Neuronal stem cell (in vitro differentiated cells): ENCODE measurements around the gene EGLN1.

Source experiments
- DNase-seq: peaks from one replicate; pipeline ENCODE4 v3.0.0-alpha.2; 2013; ENCODE audit warnings: low spot score
- H2AFZ ChIP-seq: one replicate; pipeline ENCODE4 v1.6.1; 2013; ENCODE audit warnings: mild to moderate bottlenecking, low read length, inconsistent platforms
- H2AK5ac ChIP-seq: 2 replicates; pipeline ENCODE4 v1.6.1; 2013; ENCODE audit warnings: low read depth, mild to moderate bottlenecking, inconsistent platforms, low read length, moderate library complexity, mixed read lengths
- H2BK120ac ChIP-seq: 2 replicates; pipeline ENCODE4 v1.6.1; 2013; ENCODE audit warnings: low read depth, mild to moderate bottlenecking, inconsistent platforms, low read length, moderate library complexity, mixed read lengths
- H2BK12ac ChIP-seq: one replicate; pipeline ENCODE4 v1.6.1; 2013; ENCODE audit warnings: low read length, inconsistent platforms
- H2BK15ac ChIP-seq: 2 replicates; pipeline ENCODE4 v1.6.1; 2013; ENCODE audit warnings: mild to moderate bottlenecking, low read length, inconsistent platforms, mixed read lengths
- H2BK5ac ChIP-seq: one replicate; pipeline ENCODE4 v1.6.1; 2013; ENCODE audit warnings: inconsistent platforms, mild to moderate bottlenecking, low read length, moderate library complexity
- H3K14ac ChIP-seq: one replicate; pipeline ENCODE4 v1.6.1; 2013; ENCODE audit warnings: low read length, inconsistent platforms
- H3K18ac ChIP-seq: 2 replicates; pipeline ENCODE4 v1.6.1; 2013; ENCODE audit warnings: low read length, inconsistent platforms
- H3K23ac ChIP-seq: 2 replicates; pipeline ENCODE4 v1.6.1; 2013; ENCODE audit warnings: low read depth, mild to moderate bottlenecking, mixed read lengths, low read length, inconsistent platforms; ENCODE audit not compliant: poor library complexity
- H3K27ac ChIP-seq: replicated peaks from 3 replicates; pipeline ENCODE4 v1.5.1; 2013; ENCODE audit warnings: low read length, inconsistent platforms
- H3K27me3 ChIP-seq, 3 experiments: 2 replicates each; pipeline ENCODE4 v1.6.1; 2013; ENCODE audit warnings: low read length in 3 of 3, mild to moderate bottlenecking in 2 of 3, inconsistent platforms in 1 of 3, low read depth in 1 of 3, mixed read lengths in 1 of 3, moderate library complexity in 1 of 3; ENCODE audit not compliant: control insufficient read depth in 3 of 3, insufficient read depth in 3 of 3
- H3K36me3 ChIP-seq, 2 donors: replicated peaks in 1 of 2; 2 replicates each; pipeline ENCODE4 v1.6.1; 2013; ENCODE audit warnings: low read length in 2 of 2; ENCODE audit not compliant: control insufficient read depth in 2 of 2, insufficient read depth in 2 of 2
- H3K4ac ChIP-seq: 2 replicates; pipeline ENCODE4 v1.6.1; 2013; ENCODE audit warnings: inconsistent platforms, mild to moderate bottlenecking, low read length, moderate library complexity
- H3K4me1 ChIP-seq, 2 donors: 1 replicate in 1 of 2; 2 replicates in 1 of 2; pipeline ENCODE4 v1.6.1; 2013; ENCODE audit warnings: low read length in 2 of 2, low read depth in 1 of 2; ENCODE audit not compliant: control insufficient read depth in 2 of 2, insufficient read depth in 1 of 2
- H3K4me2 ChIP-seq: one replicate; pipeline ENCODE4 v1.6.1; 2013; ENCODE audit warnings: mild to moderate bottlenecking, low read length, inconsistent platforms; ENCODE audit not compliant: insufficient read depth, poor library complexity, severe bottlenecking
- H3K4me3 ChIP-seq, 2 donors: 2 replicates each; pipeline ENCODE4 v1.5.1; 2013; ENCODE audit warnings: low read length in 2 of 2, mild to moderate bottlenecking in 2 of 2, inconsistent platforms in 1 of 2, moderate library complexity in 1 of 2
- H3K79me1 ChIP-seq: one replicate; pipeline ENCODE4 v1.6.1; 2013; ENCODE audit warnings: low read depth, mild to moderate bottlenecking, inconsistent platforms, low read length, moderate library complexity
- H3K9ac ChIP-seq: one replicate; pipeline ENCODE4 v1.6.1; 2013; ENCODE audit warnings: mild to moderate bottlenecking, low read depth, low read length, inconsistent platforms; ENCODE audit not compliant: poor library complexity
- H3K9me3 ChIP-seq, 2 donors: replicated peaks in 1 of 2; 2 replicates each; pipeline versions ENCODE3 to v1.6.1; 2013; ENCODE audit warnings: low read length in 2 of 2, mild to moderate bottlenecking in 2 of 2, inconsistent platforms in 1 of 2, low read depth in 1 of 2, mixed read lengths in 1 of 2, moderate library complexity in 1 of 2; ENCODE audit not compliant: control insufficient read depth in 2 of 2, insufficient read depth in 1 of 2
- H4K8ac ChIP-seq: one replicate; pipeline ENCODE4 v1.6.1; 2013; ENCODE audit warnings: low read depth, mild to moderate bottlenecking, inconsistent platforms, low read length, moderate library complexity
- H4K91ac ChIP-seq: one replicate; pipeline ENCODE4 v1.6.1; 2013; ENCODE audit warnings: low read length, low read depth, mild to moderate bottlenecking, inconsistent platforms; ENCODE audit not compliant: poor library complexity
- WGBS, 2 donors: extraction: QIAGEN DNeasy Blood & Tissue Kit; methylation state at CpG; one replicate each; pipeline ENCODE4 v1.1.7; 2013; ENCODE audit warnings: missing lambda C conversion rate in 2 of 2, mixed read lengths in 1 of 2; ENCODE audit not compliant: insufficient read length in 2 of 2, insufficient replicate concordance in 1 of 2; ENCODE audit errors: extremely low coverage in 2 of 2; 5-methylcytosine and 5-hydroxymethylcytosine counted together

EGLN1 gene

GRCh38 chr1:231382426-231382825, 39.7 kb downstream of the EGLN1 start:
- Histone ChIP-seq H3K27me3 (no peaks in the 10 kb centered on the region), H3K23ac (no peak overlapping the region), H3K4ac (no peak overlapping the region), H3K14ac (no peak overlapping the region), H3K9me3 (no peaks in the 10 kb centered on the region), H2BK12ac (no peak overlapping the region), H2AFZ (no peak overlapping the region), H2BK120ac (no peak overlapping the region), H3K18ac (no peak overlapping the region), H3K4me1 (peaks cover 0 to 2% of the 10 kb centered on the region in 2 donors), H2AK5ac (no peak overlapping the region), H3K79me1 (no peaks in the 10 kb centered on the region), H3K4me2 (no peak overlapping the region), H3K27ac (no peak overlapping the region), H2BK5ac (no peak overlapping the region), H3K9ac (no peak overlapping the region), H4K91ac (no peak overlapping the region), H3K4me3 (no peak overlapping the region), H4K8ac (no peak overlapping the region), H2BK15ac (no peak overlapping the region), H3K36me3 (no peaks in the 10 kb centered on the region)
- no CpG with 5 or more reads among the region's 3 CpGs for WGBS, 2 donors
- no peak for DNase-seq

- no peaks in the 10 kb centered on the region for H3K27me3 ChIP-seq
- H4K8ac ChIP-seq = no peak overlapping the region
- no peak overlapping the region for H2BK120ac ChIP-seq
- no peak overlapping the region for H2AK5ac ChIP-seq
- H3K4me3 ChIP-seq = no peak overlapping the region
- H3K9me3 ChIP-seq = no peaks in the 10 kb centered on the region
- no peak overlapping the region for H3K14ac ChIP-seq
- no CpG with 5 or more reads among the region's 2 CpGs for WGBS, 2 donors
- no peak overlapping the region for H2BK15ac ChIP-seq
- no peak overlapping the region for H3K27ac ChIP-seq
- H3K18ac ChIP-seq = no peak overlapping the region
- H4K91ac ChIP-seq = no peak overlapping the region
- H3K4ac ChIP-seq = no peak overlapping the region
- H2BK5ac ChIP-seq = no peak overlapping the region
- peaks cover 0 to 3% of the 10 kb centered on the region in 2 donors for H3K4me1 ChIP-seq
- H3K4me2 ChIP-seq = no peak overlapping the region
- H2AFZ ChIP-seq = no peak overlapping the region
- no peak overlapping the region for H3K9ac ChIP-seq
- H3K79me1 ChIP-seq = no peaks in the 10 kb centered on the region
- no peak overlapping the region for H2BK12ac ChIP-seq
- H3K36me3 ChIP-seq = no peaks in the 10 kb centered on the region
- H3K23ac ChIP-seq = no peak overlapping the region
- DNase-seq = no peak
These were observed 40.4 kb downstream of the EGLN1 start for GRCh38 chr1:231381729-231382128.

DNA sequence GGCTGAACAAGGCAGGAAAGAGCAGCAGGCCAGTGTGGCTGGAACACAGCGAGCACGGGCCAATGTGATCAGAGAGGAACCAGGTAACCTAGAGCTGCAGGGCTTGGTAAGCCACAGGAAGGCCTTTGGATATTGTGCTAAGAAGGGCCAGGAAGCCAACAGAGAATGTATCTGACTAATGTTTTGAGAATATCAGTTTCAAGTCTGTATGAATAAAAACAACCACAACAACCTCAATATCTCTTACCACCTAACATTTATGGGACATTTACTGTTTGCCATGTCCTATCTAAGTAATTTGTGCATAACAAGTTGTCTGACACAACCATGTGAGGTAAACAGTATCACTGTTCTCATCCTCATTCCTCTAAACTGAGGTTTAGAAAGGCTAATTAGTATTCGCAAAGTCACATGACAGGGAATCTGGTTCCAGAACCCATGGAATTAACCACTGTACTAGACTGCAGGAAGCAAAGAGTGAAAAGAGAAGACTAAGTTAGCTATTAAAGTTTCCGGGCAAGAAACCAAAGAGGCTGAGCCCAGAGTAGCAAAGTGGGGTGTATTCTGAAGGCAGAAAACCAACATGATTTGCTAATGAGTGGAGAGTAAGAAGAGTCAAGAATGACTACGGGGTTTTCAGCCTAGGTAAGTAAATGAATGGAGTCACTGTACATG, 45.1 kb downstream of the EGLN1 start:
- Histone ChIP-seq H3K4me1 (peaks cover 0 to 3% of the 10 kb centered on the region in 2 donors), H2AK5ac (no peak overlapping the region), H3K27ac (no peak overlapping the region), H3K4ac (no peak overlapping the region), H4K91ac (no peak overlapping the region), H3K4me3 (no peak overlapping the region), H3K9me3 (no peaks in the 10 kb centered on the region), H3K18ac (no peak overlapping the region), H3K79me1 (no peaks in the 10 kb centered on the region), H2AFZ (no peak overlapping the region), H2BK5ac (no peak overlapping the region), H3K27me3 (no peaks in the 10 kb centered on the region), H3K9ac (no peak overlapping the region), H4K8ac (no peak overlapping the region), H2BK15ac (no peak overlapping the region), H3K23ac (no peak overlapping the region), H2BK12ac (no peak overlapping the region), H3K14ac (no peak overlapping the region), H3K4me2 (no peak overlapping the region), H2BK120ac (no peak overlapping the region), H3K36me3 (no peaks in the 10 kb centered on the region)
- no peak for DNase-seq
- no CpG with 5 or more reads among the region's 5 CpGs for WGBS, 2 donors

DNA sequence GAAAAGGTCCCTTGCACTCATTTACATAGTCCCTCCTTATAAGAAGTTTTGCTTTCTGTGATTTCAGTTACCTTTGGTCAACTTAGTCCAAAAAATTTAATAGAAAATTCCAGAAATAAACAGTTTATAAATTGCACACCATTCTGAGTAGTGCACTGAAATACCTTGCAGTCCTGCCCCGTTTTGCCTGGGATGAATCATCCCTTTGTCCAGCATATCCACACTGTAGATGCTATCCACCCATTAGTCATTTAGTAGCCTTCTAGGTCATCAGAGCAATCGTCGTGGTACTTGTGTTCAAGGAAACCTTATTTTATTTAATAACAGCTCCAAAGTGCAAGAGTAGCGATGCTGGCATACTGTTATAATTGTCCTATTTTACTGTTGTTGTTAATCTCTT, 46.0 kb downstream of the EGLN1 start:
- no peak for DNase-seq
- Histone ChIP-seq H3K36me3 (peaks cover 0 to 7% of the 10 kb centered on the region in 2 donors), H3K9me3 (no peaks in the 10 kb centered on the region), H2AFZ (no peak overlapping the region), H3K4me1 (peaks cover 0 to 3% of the 10 kb centered on the region in 2 donors), H3K27ac (no peak overlapping the region), H3K18ac (no peak overlapping the region), H3K23ac (no peak overlapping the region), H4K91ac (no peak overlapping the region), H4K8ac (no peak overlapping the region), H3K27me3 (no peaks in the 10 kb centered on the region), H3K4me3 (no peak overlapping the region), H3K79me1 (no peaks in the 10 kb centered on the region), H2BK120ac (no peak overlapping the region), H3K9ac (no peak overlapping the region), H2BK15ac (no peak overlapping the region), H3K4me2 (no peak overlapping the region), H2BK5ac (no peak overlapping the region), H3K14ac (no peak overlapping the region), H3K4ac (no peak overlapping the region), H2BK12ac (no peak overlapping the region), H2AK5ac (no peak overlapping the region)
- WGBS, 2 donors = no CpG with 5 or more reads among the region's 4 CpGs
